Uterus (tissue), 2 donors: ENCODE results near the gene PGLYRP1.

Experiments used
- POLR2A ChIP-seq, 2 donors: fragments of 450-650 bp; IDR thresholded peaks; one replicate each; pipeline ENCODE4 v1.6.1; 2016; ENCODE audit warnings: antibody characterized with exemption in 2 of 2, mild to moderate bottlenecking in 1 of 2, moderate library complexity in 1 of 2
- TF ChIP-seq, protein P1 (sequence below), 4 experiments: fragments of 200-600 bp in 2 of 4; fragments of 450-650 bp in 2 of 4; sonication (generic) in 2 of 4; IDR thresholded peaks; one replicate each; pipeline ENCODE4 v1.5.1; 2016 to 2019; ENCODE audit warnings: antibody characterized with exemption in 4 of 4, mild to moderate bottlenecking in 2 of 4, moderate library complexity in 1 of 4

DNA sequence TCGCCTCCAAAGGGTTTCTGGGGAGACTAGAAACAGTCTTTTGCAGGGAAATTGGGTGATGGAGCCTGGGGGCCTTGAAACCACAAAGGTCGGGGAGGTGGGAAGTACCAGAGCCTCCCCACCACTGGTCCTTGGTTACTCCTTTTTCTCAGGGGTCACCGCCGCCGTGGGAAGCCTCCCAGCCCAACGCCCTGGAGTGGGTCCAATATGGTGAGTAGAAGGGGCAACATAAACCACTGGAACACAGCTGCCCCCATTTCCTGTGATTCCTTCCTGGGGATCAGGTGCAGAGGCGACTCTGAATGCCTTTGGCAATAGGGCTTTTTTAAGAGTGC is 5.8 kb downstream of the PGLYRP1 start:
- TF ChIP-seq, protein P1, sequence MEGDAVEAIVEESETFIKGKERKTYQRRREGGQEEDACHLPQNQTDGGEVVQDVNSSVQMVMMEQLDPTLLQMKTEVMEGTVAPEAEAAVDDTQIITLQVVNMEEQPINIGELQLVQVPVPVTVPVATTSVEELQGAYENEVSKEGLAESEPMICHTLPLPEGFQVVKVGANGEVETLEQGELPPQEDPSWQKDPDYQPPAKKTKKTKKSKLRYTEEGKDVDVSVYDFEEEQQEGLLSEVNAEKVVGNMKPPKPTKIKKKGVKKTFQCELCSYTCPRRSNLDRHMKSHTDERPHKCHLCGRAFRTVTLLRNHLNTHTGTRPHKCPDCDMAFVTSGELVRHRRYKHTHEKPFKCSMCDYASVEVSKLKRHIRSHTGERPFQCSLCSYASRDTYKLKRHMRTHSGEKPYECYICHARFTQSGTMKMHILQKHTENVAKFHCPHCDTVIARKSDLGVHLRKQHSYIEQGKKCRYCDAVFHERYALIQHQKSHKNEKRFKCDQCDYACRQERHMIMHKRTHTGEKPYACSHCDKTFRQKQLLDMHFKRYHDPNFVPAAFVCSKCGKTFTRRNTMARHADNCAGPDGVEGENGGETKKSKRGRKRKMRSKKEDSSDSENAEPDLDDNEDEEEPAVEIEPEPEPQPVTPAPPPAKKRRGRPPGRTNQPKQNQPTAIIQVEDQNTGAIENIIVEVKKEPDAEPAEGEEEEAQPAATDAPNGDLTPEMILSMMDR (IDR thresholded peaks at IDR 0.05): no peak
- TF ChIP-seq POLR2A (IDR thresholded peaks at IDR 0.05): no peak
